Neural cell (in vitro differentiated cells): ENCODE results near the gene THBD.

Source experiments
- EP300 ChIP-seq: fragments of 450-650 bp; conservative IDR thresholded peaks from 2 replicates; pipeline ENCODE4 v1.6.1; 2014; ENCODE audit warnings: antibody characterized with exemption, mild to moderate bottlenecking, moderate library complexity; ENCODE audit not compliant: poor library complexity, severe bottlenecking
- RAD21 ChIP-seq: fragments of 450-650 bp; conservative IDR thresholded peaks from 2 replicates; pipeline ENCODE4 v1.6.1; 2014; ENCODE audit warnings: antibody characterized with exemption, mild to moderate bottlenecking, moderate library complexity
- TF ChIP-seq, protein P1 (sequence below): fragments of 450-650 bp; IDR thresholded peaks from 2 replicates; pipeline ENCODE4 v1.5.1; 2014; ENCODE audit warnings: antibody characterized with exemption, mild to moderate bottlenecking, moderate library complexity; ENCODE audit not compliant: poor library complexity, severe bottlenecking

DNA sequence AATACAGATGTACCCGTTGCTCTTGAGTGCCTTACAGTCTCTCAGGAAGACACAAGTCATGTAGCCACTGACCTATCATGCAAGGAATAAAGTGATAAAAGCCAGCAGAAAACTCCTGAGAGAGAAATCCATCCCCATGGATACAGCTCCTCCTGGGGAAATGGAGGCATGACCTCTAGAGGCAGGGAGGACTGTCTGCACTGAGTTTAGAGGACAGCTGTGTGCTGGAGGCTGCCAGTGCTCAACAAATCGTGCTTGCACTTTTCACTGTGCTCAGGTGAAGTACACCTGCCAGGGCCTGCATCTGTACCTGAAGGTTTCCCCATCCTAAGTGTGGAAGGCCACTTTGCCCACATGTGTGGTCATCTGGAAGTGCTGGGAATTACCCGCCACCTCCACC lies 24.6 kb upstream of the THBD start:
- TF ChIP-seq, protein P1, sequence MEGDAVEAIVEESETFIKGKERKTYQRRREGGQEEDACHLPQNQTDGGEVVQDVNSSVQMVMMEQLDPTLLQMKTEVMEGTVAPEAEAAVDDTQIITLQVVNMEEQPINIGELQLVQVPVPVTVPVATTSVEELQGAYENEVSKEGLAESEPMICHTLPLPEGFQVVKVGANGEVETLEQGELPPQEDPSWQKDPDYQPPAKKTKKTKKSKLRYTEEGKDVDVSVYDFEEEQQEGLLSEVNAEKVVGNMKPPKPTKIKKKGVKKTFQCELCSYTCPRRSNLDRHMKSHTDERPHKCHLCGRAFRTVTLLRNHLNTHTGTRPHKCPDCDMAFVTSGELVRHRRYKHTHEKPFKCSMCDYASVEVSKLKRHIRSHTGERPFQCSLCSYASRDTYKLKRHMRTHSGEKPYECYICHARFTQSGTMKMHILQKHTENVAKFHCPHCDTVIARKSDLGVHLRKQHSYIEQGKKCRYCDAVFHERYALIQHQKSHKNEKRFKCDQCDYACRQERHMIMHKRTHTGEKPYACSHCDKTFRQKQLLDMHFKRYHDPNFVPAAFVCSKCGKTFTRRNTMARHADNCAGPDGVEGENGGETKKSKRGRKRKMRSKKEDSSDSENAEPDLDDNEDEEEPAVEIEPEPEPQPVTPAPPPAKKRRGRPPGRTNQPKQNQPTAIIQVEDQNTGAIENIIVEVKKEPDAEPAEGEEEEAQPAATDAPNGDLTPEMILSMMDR: no peak
- TF ChIP-seq EP300 (no peak), RAD21 (no peak)
